ENCODE data around the gene ZFP90. TPM values are rescaled to one million over a fixed set of nuclear protein-coding genes. Genes with fewer than 3 reads are reported as not detected.
"Not testable (repeated sequence)": the region's sequence is repeated elsewhere in the genome, so short reads cannot be mapped to it uniquely, and the experiment has no call there.

The ZFP90 gene
- total RNA-seq, 4 donors from 2014 or later = 8.2 to 36.6 (median 9.9) TPM

- H3K36me3 ChIP-seq = no peaks in the 10 kb centered on the region
- no peak for ATAC-seq
- in situ Hi-C loops (cut with MboI; ENCODE audit: low sequenced_read_pairs in 4 of 4) (no loop called here), intact Hi-C loops (cut with DNase I; ENCODE audit: low total_unique reads) (no loop called here)
- no peak overlapping the region for H3K4me3 ChIP-seq
- H3K9me3 ChIP-seq = no peaks in the 10 kb centered on the region
- H3K27me3 ChIP-seq = no peaks in the 10 kb centered on the region
- TF ChIP-seq POLR2A (IDR thresholded peaks at IDR 0.05) = no peak
- no peak for TF ChIP-seq CTCF (IDR thresholded peaks at IDR 0.05 in 4 of 5, conservative IDR thresholded peaks at IDR 0.05 in 1 of 5)
- DNase-seq = no peak
- no peaks in the 10 kb centered on the region for H3K4me1 ChIP-seq
- no peak overlapping the region for H3K27ac ChIP-seq
These were observed 46.9 kb upstream of the ZFP90 start for GRCh38 chr16:68492151-68492542.

- ATAC-seq (no peak), DNase-seq (no peak)
- in situ Hi-C loops (cut with MboI; ENCODE audit: low sequenced_read_pairs in 4 of 4) = no loop called here
These were observed 46.3 kb upstream of the ZFP90 start for GRCh38 chr16:68492543-68493411.

GRCh38 chr16:68493412-68494070 lies 45.5 kb upstream of the ZFP90 start:
- intact Hi-C loops (cut with DNase I; ENCODE audit: low total_unique reads) (no loop called here), in situ Hi-C loops (cut with MboI; ENCODE audit: low sequenced_read_pairs in 4 of 4) (no loop called here)
- no peak overlapping the region for H3K27ac ChIP-seq
- no peaks in the 10 kb centered on the region for H3K36me3 ChIP-seq
- H3K4me3 ChIP-seq = no peak overlapping the region
- H3K9me3 ChIP-seq = no peaks in the 10 kb centered on the region
- ATAC-seq = no peak
- H3K27me3 ChIP-seq = no peaks in the 10 kb centered on the region
- no peak for DNase-seq
- H3K4me1 ChIP-seq = no peaks in the 10 kb centered on the region
- TF ChIP-seq POLR2A (IDR thresholded peaks at IDR 0.05) (no peak), CTCF (IDR thresholded peaks at IDR 0.05 in 4 of 5, conservative IDR thresholded peaks at IDR 0.05 in 1 of 5) (no peak)

More at GRCh38 chr16:68492543-68493411, 46.3 kb upstream of the ZFP90 start:
- Histone ChIP-seq H3K27ac (no peak overlapping the region), H3K4me1 (no peaks in the 10 kb centered on the region), H3K36me3 (no peaks in the 10 kb centered on the region), H3K4me3 (no peak overlapping the region), H3K27me3 (no peaks in the 10 kb centered on the region), H3K9me3 (no peaks in the 10 kb centered on the region)
- TF ChIP-seq CTCF (IDR thresholded peaks at IDR 0.05 in 4 of 5, conservative IDR thresholded peaks at IDR 0.05 in 1 of 5) (no peak), POLR2A (IDR thresholded peaks at IDR 0.05) (no peak)
- intact Hi-C loops (cut with DNase I; ENCODE audit: low total_unique reads) = no loop called here

GRCh38 chr16:68494261-68494660 lies 44.8 kb upstream of the ZFP90 start:
- intact Hi-C loops (cut with DNase I; ENCODE audit: low total_unique reads); H3K4me1 ChIP-seq; H3K27me3 ChIP-seq; in situ Hi-C loops (cut with MboI; ENCODE audit: low sequenced_read_pairs in 4 of 4); H3K9me3 ChIP-seq; H3K4me3 ChIP-seq; ATAC-seq; H3K27ac ChIP-seq; H3K36me3 ChIP-seq; DNase-seq: not testable (repeated sequence)

- in situ Hi-C loops (cut with MboI; ENCODE audit: low sequenced_read_pairs in 4 of 4) (no loop called here), intact Hi-C loops (cut with DNase I; ENCODE audit: low total_unique reads) (no loop called here)
- no peaks in the 10 kb centered on the region for H3K27me3 ChIP-seq
- H3K9me3 ChIP-seq = no peaks in the 10 kb centered on the region
- no peaks in the 10 kb centered on the region for H3K36me3 ChIP-seq
- DNase-seq (no peak), ATAC-seq (no peak)
- no peak overlapping the region for H3K27ac ChIP-seq
- TF ChIP-seq POLR2A (IDR thresholded peaks at IDR 0.05) (no peak), CTCF (IDR thresholded peaks at IDR 0.05 in 4 of 5, conservative IDR thresholded peaks at IDR 0.05 in 1 of 5) (no peak)
- H3K4me3 ChIP-seq = no peak overlapping the region
- no peaks in the 10 kb centered on the region for H3K4me1 ChIP-seq
These were observed 42.4 kb upstream of the ZFP90 start for GRCh38 chr16:68496689-68497088.

All from gastrocnemius medialis (tissue), 4 donors.